SHP77 (cell line): ENCODE results near the gene SRGAP1.
"Not testable (repeated sequence)": the region's sequence is repeated elsewhere in the genome, so short reads cannot be mapped to it uniquely, and the experiment has no call there.

Source experiments
- DNase-seq, 2 experiments: peaks; one replicate each; lab custom pipeline; 2025; lab: John Stamatoyannopoulos, UW

Gene SRGAP1

DNA sequence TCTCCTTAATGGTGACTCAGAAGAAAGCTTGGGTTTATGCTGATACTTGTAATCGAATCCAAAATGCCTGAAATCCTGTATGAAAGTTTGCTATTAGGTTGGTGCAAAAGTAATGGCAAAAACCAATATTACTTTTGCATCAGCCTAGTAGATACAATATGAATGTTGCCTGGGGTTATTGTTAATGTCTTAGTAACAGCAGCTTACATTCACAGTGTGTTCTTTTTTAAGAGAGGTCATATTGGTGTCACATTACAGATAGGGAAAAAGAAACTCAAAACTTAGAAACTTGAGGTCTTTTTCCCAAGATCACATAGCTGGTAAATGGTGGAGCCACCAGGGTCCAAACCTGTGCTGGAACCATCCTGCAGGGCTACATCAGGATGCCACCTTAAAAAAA lies 25.2 kb downstream of the SRGAP1 start:
- DNase-seq, result no peak

DNA sequence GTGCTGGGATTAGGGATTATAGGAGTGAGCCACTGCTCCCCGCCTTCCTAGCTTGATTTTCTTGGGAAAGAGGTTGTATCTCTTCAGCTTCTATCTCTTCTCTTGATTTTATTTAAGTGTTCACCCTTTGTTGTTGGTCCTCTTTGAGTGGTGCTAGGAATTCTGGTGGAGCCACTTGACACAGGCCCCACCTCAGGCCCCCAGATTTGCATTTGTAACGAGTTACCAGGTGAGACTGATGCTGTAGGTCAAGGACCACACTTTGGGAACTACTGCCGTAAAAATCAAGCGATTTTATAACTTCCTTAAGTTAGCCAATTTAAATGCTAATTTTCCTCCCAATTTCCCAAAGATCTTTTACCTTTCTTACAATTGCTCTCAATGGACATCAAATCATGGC lies 26.3 kb downstream of the SRGAP1 start:
- DNase-seq, result no peak

DNA sequence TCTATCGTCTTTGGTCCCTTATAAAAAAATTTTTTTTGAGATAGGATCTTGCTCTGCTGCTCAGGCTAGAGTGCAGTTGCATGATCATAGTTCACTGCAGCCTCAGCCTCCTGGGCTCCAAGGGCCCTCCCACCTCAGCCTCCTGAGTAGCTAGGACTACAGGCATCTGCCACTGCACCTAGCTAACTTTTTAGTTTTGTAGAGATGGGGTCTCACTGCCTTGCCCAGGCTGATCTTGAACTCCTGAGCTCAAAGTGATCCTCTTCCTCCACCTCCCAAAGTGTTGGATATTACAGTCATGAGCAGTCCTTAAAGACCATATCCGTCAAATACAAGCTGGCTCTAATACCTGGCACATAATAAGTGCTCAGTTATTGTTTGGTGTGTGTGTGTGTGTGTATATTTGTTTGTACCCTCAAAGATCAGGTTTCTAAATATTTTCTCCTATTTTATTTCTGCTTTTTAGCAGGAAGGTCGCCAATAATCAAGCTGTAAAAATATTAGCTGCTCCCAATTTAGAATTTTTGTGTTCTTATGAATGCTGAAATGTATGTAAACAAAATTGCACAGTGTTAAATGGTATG lies 30.5 kb downstream of the SRGAP1 start:
- DNase-seq, result no peak

DNA sequence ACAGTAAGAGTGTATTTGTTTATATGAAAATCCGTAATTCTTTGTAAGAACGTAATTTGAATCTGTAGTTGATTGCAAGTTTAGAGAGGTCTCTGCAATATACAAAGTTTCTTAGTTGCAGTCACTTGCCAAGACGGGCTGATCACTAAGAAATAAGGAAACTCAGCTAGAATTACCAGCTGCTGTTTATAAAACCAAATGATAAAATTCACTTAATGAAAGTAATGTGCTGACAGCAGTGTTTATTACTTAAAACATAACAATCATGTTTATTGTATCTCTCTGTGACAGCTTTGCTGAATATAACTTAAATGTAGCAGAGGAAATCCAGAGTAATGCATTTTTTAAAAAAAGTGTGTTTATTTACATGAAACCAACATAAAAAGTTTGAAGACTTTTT lies 31.2 kb downstream of the SRGAP1 start:
- no peak for DNase-seq

DNA sequence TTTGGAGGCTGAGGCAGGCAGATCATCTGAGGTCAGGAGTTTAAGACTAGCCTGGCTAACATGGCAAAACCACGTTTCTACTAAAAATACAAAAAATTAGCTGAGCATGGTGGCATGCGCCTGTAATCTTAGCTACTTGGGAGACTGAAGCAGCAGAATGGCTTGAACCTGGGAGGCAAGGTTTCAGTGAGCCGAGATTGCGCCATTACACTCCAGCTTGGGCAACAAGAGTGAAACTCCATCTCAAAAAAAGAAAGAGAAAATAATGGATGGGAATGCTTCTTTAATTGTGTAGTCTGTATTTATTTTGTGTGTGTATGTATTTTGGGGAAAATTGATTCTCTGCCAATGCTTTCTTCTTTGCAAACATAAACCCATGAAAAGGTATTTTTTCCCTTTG lies 32.5 kb downstream of the SRGAP1 start:
- no peak for DNase-seq

DNA sequence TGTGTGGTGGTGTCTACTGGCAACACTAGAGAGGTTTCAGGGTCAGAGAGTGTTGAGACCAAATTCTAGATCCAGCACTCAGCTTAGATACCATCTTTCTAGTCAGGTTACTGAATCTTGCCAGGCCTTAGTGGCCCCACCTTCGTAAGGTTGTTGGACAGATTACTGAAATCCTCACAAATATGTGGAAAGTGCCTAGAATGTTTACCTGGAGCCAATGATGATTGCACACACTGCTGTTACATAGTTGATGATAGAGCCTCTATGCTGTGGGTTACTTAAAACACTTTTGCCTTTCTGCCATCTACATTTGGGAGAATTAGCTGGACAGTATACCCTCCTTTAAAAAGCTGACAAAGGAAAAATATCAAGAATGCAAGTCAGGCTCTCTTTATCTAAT lies 33.2 kb downstream of the SRGAP1 start:
- no peak for DNase-seq

DNA sequence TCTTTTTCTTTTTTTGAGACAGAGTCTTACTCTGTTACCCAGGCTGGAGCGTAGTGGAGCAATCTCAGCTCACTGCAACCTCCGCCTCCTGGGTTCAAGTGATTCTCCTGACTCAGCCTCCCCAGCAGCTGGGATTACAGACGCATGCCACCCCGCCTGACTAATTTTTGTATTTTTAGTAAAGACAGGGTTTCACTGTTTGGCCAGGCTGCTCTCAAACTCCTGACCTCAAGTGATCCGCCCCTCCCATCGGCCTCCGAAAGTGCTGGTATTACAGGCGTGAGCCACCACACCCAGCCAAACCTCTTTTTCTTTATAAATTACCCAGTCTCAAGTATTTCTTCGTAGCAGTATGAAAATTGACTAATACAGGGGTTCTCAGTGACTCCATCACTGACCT lies 35.7 kb downstream of the SRGAP1 start:
- DNase-seq, result not testable (repeated sequence)

DNA sequence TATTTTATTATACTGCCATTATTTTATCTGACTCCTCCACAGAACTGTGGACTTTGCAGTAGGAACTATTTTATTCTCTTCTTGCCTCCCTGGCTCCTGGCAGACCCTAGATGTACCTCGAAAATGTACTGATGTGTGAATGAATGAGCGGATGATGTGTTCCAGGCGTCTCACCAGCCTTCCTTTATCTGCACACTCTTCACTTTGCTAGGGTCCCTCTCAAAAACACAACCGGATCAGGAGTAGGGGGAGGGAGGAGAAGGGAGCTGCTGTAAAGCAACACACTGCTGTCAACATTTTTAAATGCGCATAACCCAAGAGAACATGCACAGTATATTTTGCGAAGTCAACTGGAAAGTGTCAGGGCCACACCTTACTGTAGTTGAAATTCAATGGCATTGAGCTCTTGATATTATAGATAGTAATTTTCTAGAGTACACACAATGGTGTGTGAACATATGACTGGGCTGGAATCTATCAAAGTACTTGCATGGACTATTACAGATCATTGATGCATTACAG lies 36.3 kb downstream of the SRGAP1 start:
- DNase-seq, result no peak

DNA sequence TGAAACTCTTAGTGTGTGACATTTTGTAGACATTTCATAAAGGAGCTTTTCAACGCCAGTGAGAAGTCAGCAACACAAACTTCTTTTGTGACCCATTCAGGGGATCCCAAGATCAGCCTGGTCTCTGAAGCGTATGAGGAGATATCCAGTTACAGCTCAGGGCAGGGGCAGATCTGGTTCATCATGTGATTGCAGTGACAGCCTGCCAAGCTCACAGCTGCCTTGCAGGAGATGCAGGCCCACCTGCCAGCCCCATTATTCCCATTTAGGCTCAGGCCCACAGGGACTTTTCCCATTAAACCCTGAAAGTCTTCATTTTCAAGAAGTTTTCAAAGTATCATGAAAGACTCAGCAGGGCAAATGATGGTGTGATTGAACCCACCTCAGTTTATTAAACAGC lies 38.3 kb downstream of the SRGAP1 start:
- peak; percentile 50 to 77 for DNase-seq

DNA sequence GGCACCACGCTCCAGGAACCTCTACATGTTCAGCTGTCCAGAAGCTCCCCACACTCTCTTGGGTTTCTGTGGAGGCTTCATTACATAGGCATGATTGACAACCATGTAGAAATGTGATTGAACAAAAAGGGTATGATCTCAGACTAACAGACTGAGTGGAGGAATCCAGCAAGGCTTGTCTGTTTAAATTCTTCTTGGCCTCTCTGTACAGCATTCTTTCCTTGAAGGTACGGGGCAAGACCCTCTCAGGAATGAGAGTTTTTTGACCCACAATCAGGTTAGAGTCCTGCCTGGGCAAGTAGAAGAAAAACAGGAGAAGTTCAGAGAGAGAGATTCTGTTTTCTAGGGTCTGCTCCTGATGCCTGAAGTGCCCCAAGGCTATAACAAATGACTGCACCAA lies 40.9 kb downstream of the SRGAP1 start:
- no peak for DNase-seq

DNA sequence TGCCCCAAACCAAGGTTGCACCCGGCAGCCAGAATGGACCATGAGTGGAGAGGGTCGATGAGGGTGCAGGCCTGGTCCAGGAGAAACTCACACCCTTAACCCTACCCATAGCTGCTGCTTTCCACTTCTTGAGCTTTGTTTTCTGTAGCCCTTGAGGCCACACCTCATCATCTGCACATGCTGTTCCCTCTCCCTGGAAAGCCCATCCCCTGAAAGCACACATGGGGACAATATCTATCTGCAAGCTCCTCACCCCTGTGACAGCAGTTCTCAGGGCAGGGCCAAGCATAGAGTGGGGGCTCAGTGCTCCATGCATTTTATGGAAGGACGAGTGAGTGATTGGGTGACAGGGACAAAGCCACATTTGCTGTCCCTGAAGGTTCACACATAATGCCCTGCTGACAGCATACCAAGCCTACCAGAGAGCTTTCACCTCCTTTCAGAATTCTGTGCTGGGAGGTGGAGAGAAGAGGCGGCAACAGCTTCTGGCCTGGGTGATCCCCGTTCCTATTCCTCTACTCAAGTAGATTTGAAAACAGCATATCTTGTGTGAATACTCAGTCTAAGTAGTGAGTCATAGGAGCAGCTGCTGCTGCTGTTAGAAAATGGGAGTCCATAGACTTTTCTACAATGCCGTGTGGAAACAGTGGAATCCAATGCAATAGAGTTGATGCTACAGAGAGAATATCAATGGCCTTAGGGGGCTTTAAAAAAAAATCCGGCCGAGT lies 44.6 kb downstream of the SRGAP1 start:
- no peak for DNase-seq

DNA sequence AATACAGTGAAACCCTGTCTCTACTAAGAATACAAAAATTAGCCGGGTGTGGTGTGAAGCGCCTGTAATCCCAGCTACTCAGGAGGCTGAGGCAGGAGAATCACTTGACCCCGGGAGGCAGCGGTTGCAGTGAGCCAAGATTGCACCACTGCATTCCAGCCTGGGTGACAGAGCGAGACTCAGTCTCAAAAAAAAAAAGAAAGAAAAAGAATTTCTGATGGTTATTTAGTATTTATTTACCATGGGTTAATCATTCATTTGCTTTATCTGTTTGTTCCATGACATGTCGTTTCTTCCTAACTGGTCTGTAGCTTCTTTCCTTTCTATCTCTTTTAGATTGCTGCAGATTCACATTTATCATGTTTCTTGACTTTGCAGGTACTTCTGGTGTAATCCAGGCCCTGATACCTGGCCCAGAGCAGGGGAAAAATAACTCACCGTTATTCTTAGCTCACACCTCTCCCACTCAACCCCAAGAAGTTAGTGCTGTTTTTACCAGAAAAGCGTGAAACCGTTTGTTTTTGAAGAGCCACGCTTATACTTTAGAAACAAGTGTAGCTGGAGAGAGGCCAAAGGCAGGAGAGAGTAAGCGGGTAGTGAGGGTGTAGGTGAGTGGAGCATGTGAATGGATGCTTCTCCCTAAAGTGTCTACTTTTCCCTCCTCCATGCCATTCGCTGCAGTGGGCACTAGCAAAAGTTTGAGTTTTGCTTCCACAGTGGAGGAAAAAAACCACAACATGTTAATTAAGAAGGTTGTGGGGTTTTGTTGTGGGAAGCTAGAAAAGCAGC lies 45.4 kb downstream of the SRGAP1 start:
- no peak for DNase-seq

DNA sequence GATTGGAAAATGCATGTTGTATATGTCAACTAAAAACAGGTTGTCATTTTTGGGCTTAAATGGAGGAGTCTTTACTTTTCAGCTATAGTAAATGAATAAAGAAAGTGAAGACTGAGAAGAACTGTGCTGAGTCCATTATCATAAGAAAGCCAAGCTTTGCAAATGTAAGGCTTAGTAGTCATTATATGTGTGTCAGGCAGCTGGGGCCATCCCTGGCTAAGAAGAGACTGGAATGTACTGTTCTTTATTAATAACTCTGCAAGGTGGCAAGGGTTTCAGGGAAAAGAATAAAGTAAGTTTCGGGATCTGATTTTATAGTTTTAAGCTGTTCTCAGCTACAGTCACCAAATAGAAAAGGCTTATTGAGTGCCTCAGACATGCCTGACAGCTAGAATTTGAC lies 48.7 kb downstream of the SRGAP1 start:
- no peak for DNase-seq

DNA sequence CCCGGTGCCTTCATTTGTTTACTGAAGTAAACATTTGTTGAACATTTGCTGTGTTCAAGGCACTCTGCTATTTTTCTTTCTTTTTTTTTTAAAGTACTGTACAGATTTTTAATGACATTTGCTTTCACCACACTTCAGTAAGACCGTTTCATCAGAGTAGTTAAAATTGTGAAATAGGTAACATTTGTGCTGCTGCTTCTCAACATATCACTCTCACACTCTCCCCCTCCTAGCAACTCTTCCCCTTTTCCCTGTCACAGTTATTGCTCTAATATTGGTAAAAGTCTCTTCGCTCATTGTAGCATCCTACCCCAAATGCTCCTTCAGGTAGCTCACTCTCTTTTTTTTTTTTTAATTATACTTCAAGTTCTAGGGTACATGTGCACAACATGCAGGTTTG lies 49.6 kb downstream of the SRGAP1 start:
- no peak for DNase-seq

DNA sequence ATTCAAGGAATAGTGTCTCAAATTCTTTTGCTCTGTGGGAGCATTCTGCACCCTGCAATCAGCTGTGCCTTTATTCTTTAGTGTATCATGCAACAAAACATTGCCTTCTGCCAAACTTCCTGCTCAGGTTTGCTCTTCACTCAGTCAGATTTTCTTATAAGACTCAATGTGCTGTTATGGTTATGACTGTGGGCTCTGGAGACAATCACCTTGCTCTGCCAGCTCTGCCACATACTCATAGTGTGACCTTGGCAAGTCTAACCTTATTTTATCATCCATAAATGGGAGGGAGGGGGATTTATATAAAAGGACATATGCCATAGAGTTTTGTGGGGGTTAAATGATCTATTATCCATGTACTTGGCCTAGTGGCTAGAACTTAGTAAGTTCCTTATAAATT lies 51.3 kb downstream of the SRGAP1 start:
- DNase-seq, result no peak

DNA sequence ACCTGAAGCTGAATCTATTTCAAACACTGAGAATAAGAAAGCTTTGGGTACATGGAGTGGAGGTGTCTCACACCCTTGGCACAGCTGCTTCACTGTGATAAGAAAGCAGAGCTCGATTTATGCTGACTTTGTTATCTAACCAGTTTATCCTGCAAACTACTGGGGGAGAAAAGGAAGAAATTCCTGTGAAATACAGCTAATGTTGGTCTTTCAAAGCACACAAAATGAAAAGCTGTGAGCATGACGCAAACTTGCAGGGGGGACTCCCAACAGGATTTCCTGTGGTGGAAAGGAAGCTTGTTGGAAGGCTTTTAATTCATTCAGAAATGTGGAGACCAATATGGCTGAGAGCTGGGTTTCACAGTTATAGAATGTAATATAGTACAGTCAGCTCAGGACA lies 53.4 kb downstream of the SRGAP1 start:
- DNase-seq, result no peak

DNA sequence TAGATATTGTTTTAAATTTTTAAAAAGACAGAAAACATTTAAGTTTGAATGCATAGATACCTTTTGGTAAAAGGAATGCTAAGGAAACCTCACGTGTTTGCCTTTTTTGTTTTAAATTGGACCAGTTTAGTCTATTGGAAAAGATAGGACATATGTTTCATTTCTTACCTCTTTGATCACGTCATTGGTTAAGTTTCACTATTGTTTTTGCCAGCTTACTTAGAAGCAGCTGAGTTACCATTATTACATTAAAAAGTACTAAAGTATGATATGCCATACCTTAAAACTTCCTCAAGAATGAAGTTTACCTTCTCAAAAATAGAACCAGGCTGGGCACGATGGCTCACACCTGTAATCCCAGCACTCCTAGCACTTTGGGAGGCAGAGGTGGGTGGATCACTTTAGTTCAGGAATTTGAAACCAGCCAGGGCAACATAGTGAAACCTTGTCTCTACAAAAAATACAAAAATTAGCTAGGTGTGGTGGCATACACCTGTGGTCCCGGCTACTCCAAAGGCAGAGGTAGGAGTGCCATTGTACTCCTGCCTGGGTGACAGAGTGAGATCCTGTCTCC lies 54.4 kb downstream of the SRGAP1 start:
- no peak for DNase-seq

DNA sequence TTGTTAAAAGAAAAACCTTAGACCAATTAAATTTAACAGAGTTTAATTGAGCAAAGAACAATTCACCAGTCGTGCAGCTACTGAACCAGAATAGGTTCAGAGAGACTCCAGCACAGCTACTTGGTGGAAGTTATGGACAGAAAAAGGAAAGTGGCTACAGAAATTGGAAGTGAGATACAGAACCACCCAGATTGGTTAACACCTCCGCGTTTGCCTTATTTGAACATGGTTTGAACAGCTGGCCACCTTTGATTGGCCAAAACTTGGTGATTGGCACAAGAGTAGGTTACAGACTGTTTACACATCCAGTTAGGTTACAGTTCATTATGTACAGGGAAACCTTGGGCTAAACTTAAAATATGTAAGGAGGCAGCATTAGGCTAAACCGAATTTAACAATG lies 54.9 kb downstream of the SRGAP1 start:
- no peak for DNase-seq

DNA sequence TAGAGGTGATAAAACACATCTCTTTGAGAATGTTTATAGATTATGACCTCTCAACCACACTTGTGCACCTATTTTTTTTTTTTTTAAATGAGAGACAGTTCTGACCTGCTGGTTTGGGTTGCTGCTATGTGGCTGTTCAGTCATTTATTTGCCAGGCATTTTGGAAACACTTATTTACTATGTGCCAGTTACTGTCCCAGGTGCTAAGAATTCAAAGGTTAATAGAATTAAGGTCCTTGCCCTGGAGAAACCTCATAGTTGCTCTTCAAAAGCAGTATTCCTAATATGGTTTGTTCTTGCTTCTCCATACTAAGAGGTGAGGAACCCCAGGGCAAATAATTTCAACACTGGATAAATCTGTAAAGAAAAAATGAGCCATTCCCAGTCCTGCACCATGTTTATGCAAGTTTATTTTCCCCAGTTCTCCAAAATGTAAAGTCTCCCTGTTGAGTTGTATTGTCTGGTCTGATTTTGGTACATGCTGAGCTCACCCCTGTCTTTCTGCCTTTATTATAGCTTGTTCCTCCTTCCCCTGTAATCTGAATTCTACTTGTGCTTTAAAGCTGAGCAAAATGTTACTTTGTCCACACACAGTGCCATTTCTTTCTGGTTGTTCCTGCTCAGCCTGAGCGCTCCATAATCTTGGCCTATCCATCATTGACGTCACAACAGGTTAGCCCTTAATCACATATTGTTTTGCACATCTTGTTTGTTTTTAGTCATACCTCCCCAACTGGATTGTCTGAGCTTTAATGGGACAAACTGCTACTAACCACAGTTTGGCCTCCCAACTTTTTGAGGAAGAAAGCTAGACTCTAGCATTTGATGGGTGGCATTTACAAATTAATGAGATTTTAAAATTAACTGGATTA lies 56.7 kb downstream of the SRGAP1 start:
- DNase-seq, result no peak

DNA sequence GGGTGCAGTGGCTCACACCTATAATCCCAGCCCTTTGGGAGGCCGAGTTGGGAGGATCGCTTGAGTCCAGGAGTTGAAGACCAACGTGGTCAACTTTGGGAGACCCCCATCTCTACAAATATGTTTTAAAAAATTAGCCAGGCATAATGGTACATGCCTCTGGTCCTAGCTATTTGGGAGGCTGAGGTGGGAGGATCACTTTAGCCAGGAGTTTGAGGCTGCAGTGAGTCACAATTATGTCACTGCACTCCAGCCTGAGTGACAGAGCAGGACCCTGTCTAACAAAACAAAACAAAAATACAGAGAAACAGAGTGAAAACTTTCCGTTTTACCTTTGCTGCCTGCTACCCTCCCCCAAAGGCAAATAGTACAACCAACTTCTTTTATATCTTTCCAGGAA lies 60.2 kb downstream of the SRGAP1 start:
- DNase-seq, result no peak

DNA sequence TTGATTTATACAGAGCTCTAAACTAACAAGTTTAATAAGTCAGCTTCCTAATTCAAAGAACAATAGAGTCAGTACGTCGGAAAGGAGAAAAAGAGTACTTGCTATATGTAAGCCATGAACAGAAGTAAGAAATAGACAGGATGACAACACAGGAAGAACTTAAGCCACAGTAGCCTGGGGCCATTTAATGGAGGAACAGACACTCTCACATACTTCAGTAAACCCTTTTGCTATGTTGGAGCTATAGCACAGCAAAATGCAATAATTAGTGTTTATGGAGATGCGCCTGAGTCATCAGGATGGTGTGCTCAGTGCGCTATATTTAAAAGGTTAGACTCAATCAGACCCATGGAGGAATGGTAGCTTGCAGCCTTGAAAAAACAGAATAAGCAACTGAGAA lies 61.0 kb downstream of the SRGAP1 start:
- no peak for DNase-seq

DNA sequence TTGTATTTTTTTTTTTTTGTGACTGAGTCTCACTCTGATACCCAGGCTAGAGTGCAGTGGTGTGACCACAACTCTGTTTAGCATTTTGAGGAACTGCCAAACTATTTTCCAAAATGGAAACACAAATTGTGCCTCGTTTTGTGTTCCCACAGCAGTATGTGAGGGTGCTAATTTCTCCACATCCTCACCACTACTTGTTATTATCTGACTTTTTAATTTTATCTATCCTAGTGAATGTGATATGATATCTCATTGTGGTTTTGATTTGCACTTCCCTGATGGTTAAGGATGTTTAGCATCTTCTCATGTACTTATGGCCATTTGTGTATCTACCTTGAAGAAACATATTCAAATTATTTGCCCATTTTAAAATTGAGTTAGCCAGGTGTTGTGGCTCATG lies 62.4 kb downstream of the SRGAP1 start:
- no peak for DNase-seq
